GM19023 (cell line): ENCODE results near the gene FBXL16.

ENCODE experiments used
- ATAC-seq: cut with Tn5 transposase; IDR thresholded peaks from one replicate; pipeline ENCODE4 v1.9.1; 2021; ENCODE audit warnings: mild to moderate bottlenecking, moderate library complexity; ENCODE audit not compliant: unreplicated experiment

FBXL16 gene

GRCh38 chr16:666572-666971, 39.0 kb downstream of the FBXL16 start:
- ATAC-seq, result no peak

GRCh38 chr16:662597-662996, 43.0 kb downstream of the FBXL16 start:
- no peak for ATAC-seq

GRCh38 chr16:662095-662494, 43.5 kb downstream of the FBXL16 start:
- no peak for ATAC-seq

- no peak for ATAC-seq
Observed at GRCh38 chr16:661184-661821, 44.3 kb downstream of the FBXL16 start.

GRCh38 chr16:660459-661183, 45.0 kb downstream of the FBXL16 start:
- ATAC-seq, result no peak

- no peak for ATAC-seq
Observed at GRCh38 chr16:660132-660458, 45.5 kb downstream of the FBXL16 start.

- no peak for ATAC-seq
Observed at GRCh38 chr16:659618-660017, 46.0 kb downstream of the FBXL16 start.

- no peak for ATAC-seq
Observed at GRCh38 chr16:658679-659571, 46.7 kb downstream of the FBXL16 start.

GRCh38 chr16:657487-657886, 48.1 kb downstream of the FBXL16 start:
- no peak for ATAC-seq

GRCh38 chr16:654034-654433, 51.6 kb downstream of the FBXL16 start:
- ATAC-seq, result no peak

- no peak for ATAC-seq
Observed at GRCh38 chr16:652454-653305, 52.9 kb downstream of the FBXL16 start.

GRCh38 chr16:651844-652243, 53.8 kb downstream of the FBXL16 start:
- no peak for ATAC-seq

- ATAC-seq, result peak; percentile 13
Observed at GRCh38 chr16:649631-650030, 56.0 kb downstream of the FBXL16 start.

- peak; percentile 83 for ATAC-seq
Observed at GRCh38 chr16:648781-649589, 56.6 kb downstream of the FBXL16 start, which contains the start of gene WDR90. WDR90 (plus strand) TSS chr16:649365; CDS start chr16:649417, 52 bp downstream.

- no peak for ATAC-seq
Observed at GRCh38 chr16:648071-648780, 57.4 kb downstream of the FBXL16 start.

GRCh38 chr16:647173-647902, 58.3 kb downstream of the FBXL16 start:
- no peak for ATAC-seq

GRCh38 chr16:646679-647172, 58.9 kb downstream of the FBXL16 start:
- no peak for ATAC-seq
